GM21526 (cell line): Measurements from ENCODE around the gene ERAL1.
"Not testable (repeated sequence)": the region's sequence is repeated elsewhere in the genome, so short reads cannot be mapped to it uniquely, and the experiment has no call there.

Source experiments
- ATAC-seq: cut with Tn5 transposase; IDR thresholded peaks from one replicate; pipeline ENCODE4 v1.9.1; 2021; ENCODE audit warnings: moderate library complexity; ENCODE audit not compliant: unreplicated experiment, low FRiP score

Gene ERAL1

GRCh38 chr17:28877150-28877711 lies 22.4 kb downstream of the ERAL1 start:
- not testable (repeated sequence) for ATAC-seq

- ATAC-seq = no peak
Observed at GRCh38 chr17:28878158-28878910, 23.5 kb downstream of the ERAL1 start.

- ATAC-seq = no peak
Observed at GRCh38 chr17:28878981-28879380, 24.2 kb downstream of the ERAL1 start.

- ATAC-seq = no peak
Observed at GRCh38 chr17:28879886-28880571, 25.2 kb downstream of the ERAL1 start.

GRCh38 chr17:28880572-28880945 lies 25.7 kb downstream of the ERAL1 start:
- ATAC-seq = no peak

GRCh38 chr17:28881533-28882056 lies 26.8 kb downstream of the ERAL1 start:
- ATAC-seq = no peak

- no peak for ATAC-seq
Observed at GRCh38 chr17:28882154-28882895, 27.5 kb downstream of the ERAL1 start.

- ATAC-seq = no peak
Observed at GRCh38 chr17:28883967-28884702, 29.3 kb downstream of the ERAL1 start.

GRCh38 chr17:28885363-28885762 lies 30.5 kb downstream of the ERAL1 start:
- ATAC-seq = no peak

- ATAC-seq = no peak
Observed at GRCh38 chr17:28885951-28886350, 31.1 kb downstream of the ERAL1 start.

- ATAC-seq = no peak
Observed at GRCh38 chr17:28887871-28888471, 33.2 kb downstream of the ERAL1 start.

GRCh38 chr17:28888832-28889231 lies 34.0 kb downstream of the ERAL1 start:
- no peak for ATAC-seq

- no peak for ATAC-seq
Observed at GRCh38 chr17:28889996-28890395, 35.2 kb downstream of the ERAL1 start.

- ATAC-seq = no peak
Observed at GRCh38 chr17:28891201-28891600, 36.4 kb downstream of the ERAL1 start.

GRCh38 chr17:28892024-28892423 lies 37.2 kb downstream of the ERAL1 start:
- no peak for ATAC-seq

GRCh38 chr17:28893248-28894183 lies 38.7 kb downstream of the ERAL1 start:
- not testable (repeated sequence) for ATAC-seq

- ATAC-seq = no peak
Observed at GRCh38 chr17:28895794-28896447, 41.1 kb downstream of the ERAL1 start.

- ATAC-seq = no peak
Observed at GRCh38 chr17:28896491-28896883, 41.7 kb downstream of the ERAL1 start.
